HG02759 (cell line): Measurements from ENCODE around the gene GPR37L1.

Experiments used
- ATAC-seq: cut with Tn5 transposase; IDR thresholded peaks from one replicate; pipeline ENCODE4 v1.9.1; 2021; ENCODE audit warnings: mild to moderate bottlenecking, moderate library complexity; ENCODE audit not compliant: unreplicated experiment

GPR37L1 gene

DNA sequence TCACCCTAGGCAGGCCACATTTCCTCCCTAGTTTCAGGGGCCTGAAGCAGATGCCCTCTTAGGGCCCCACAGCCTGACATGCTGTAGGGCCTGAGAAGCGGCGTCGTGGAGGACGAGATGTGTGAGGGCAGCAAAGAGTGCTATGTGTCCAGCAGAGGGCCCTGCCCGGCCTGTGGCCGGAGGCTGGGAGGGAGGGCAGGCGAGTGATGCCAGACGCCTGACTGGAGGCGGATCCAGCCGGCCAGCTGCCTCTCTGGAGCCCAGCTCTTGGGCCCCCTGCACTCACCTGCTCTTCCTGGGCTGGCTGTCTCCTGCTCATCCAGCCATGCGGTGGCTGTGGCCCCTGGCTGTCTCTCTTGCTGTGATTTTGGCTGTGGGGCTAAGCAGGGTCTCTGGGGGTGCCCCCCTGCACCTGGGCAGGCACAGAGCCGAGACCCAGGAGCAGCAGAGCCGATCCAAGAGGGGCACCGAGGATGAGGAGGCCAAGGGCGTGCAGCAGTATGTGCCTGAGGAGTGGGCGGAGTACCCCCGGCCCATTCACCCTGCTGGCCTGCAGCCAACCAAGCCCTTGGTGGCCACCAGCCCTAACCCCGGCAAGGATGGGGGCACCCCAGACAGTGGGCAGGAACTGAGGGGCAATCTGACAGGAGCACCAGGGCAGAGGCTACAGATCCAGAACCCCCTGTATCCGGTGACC, at the start of gene GPR37L1:
TSS of gene GPR37L1 (plus strand) at position 279 of the 697 bp plus-strand sequence. CDS start at position 326, 47 bp downstream.
- no peak for ATAC-seq

DNA sequence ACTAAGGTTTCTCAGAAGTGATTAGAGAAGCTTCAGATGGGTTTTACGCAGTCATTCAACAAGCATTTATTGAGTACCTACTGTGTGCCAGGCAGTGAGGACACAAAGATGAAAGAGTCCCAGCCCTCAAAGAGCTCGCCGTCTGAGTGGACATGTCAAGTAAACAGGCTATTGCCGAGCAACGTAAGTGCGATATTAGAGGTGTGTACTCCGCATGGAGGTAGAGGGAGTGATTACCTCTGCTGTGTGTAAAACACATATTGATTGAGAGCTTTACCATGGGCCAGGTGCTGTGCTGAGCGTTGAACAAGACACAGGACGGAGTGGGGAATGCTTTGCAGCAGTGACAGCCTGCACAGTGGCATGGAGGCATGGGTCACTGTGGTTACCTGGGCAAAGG, 49.5 kb upstream of the GPR37L1 start:
- no peak for ATAC-seq

- ATAC-seq: no peak
Measured at GRCh38 chr1:202074985-202075384, 47.7 kb upstream of the GPR37L1 start.

- no peak for ATAC-seq
Measured at GRCh38 chr1:202075389-202075788, 47.3 kb upstream of the GPR37L1 start.

GRCh38 chr1:202076050-202076511, 46.6 kb upstream of the GPR37L1 start:
- no peak for ATAC-seq

DNA sequence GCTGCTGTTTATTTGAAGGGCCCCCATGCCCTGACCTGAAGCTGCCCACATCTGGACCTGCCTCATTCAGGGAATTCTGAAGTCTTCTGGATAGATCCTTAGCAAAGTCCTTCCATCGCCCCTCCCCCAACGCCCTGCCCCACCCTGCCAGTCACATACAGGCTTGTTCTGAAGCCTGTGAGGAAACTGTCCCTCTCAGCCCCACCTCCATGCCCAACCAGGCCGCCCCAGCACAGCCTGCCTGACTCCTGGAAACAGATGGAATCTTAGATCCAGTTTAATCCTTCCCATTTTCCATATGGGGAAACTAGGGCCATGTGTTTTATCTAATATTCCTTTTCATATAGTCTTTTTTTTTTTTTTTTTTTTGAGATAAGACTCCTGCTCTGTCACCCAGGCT, 44.5 kb upstream of the GPR37L1 start:
- ATAC-seq: no peak

DNA sequence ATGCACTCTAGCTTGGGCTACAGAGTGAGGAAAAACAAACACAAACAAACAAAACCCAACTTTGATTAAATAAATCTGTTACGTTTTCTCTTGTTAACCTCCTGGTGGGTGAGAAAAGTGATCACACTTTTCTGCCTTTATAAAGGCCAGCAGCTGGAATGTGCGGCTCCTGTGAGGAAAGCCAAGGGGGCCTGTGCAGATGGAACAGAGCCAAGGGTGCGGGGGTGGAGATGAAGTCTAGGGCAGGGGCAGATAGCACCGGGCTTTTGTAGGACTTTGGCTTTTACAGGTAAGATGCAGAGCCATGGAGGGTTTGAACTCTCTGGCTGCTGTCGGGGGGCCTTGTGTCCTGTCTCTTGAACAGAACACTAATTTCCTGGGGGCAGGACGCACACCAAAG, 40.7 kb upstream of the GPR37L1 start:
- no peak for ATAC-seq

DNA sequence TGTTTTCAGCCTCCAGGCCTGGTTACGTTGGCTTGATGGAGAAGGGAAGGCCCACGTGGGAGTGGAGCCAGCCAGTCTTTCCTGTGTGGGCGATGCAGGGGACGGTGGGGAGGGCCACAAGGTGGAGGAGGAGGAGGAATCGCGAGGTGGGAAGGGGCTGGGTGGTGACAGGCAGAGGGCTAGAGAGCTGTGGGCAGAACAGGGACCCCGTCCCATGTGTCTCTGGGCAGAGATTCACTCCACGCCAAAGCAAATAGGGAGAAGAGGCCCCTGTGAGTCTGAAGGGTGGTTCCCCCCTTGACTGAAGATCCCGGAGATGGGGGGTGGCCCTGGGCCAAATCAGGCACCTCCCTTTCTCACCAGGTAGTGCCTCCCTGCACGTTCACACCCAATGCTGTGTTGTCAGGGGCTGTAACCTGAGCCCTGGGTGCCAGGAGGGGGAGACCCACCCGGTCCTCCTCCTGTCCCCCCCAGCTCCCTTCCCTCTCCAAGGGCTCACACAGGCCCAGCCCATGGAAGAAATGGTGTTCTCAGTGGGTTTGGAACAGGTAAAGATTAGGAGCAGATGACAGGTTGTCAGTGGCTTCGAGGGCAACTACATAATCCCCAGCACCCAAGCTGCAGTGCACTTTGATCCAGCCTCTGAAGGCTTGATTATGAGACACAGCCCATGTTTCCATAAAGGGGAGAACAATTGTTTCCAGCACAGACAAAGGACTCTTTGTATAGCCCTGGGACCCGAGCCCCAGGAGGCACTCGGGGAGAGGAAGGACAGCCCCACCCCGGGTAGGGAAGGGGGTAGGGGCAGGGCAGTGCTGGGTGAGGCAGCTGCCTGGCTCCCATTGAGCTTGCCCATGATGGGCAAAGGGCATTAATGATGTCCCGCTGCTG, 37.7 kb upstream of the GPR37L1 start:
- no peak for ATAC-seq

GRCh38 chr1:202085682-202086373, 36.9 kb upstream of the GPR37L1 start:
- no peak for ATAC-seq

DNA sequence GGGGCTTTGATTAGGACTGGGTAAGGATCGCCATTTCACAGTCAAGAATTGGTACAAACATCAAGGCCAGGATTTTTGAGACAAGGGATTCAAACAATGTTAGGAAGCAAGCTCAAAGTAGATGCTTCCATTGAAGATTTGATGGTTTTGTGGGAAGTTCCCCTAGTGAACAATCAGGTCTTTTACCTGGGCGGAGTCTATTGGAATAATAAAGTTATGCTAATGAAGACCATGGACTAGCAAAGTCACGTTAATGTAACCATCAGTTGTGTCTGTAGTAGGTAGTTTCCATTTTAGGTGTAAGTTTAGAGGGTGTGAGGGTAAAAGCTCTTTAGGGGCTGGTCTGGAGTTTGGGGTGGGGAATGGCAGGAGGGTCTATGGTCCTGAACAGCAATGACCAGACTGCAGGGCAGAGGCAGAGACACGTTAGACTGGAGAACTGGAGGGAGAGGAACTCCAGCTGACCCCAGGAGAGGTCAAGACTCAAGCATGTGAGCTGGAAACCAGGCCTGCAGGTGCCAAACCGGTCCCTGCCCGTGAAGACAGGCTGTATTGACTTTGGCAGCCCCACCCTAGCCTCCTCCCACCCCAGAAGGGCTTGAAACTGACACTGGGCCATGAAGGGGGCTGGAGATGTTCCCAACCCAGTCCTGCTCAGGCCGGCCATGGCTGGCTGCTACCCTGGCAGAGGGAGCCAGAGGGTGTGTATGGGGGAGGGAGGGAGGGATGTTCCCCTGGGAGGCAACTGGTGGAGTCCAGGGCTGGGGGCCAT, 36.0 kb upstream of the GPR37L1 start:
- no peak for ATAC-seq

DNA sequence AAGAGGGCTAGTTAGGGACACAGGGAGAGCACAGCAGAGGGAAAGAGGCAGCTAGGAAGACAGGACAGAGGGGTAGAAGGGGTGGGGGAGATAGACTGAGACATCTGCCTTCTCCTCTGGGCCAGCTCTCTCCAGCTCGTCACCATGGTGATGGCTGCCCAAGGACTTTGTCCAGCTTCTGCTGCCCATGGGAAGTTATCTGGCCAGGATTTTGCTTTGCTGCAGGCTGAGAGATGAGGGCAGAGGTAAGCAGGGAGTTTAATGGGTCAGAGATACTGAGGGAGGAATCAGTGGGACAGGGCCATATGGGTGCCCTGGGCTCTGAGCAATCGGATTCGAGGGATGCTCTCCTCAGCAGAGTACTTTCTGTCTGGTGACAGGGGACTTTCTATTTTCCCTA, 34.5 kb upstream of the GPR37L1 start:
- no peak for ATAC-seq

- ATAC-seq: no peak
Measured at GRCh38 chr1:202090994-202091393, 31.7 kb upstream of the GPR37L1 start.

GRCh38 chr1:202093858-202094257, 28.9 kb upstream of the GPR37L1 start:
- no peak for ATAC-seq

- ATAC-seq: no peak
Measured at GRCh38 chr1:202101184-202101583, 21.5 kb upstream of the GPR37L1 start.

GRCh38 chr1:202104073-202104472, 18.6 kb upstream of the GPR37L1 start:
- no peak for ATAC-seq

GRCh38 chr1:202105571-202106339, 17.0 kb upstream of the GPR37L1 start:
- no peak for ATAC-seq

DNA sequence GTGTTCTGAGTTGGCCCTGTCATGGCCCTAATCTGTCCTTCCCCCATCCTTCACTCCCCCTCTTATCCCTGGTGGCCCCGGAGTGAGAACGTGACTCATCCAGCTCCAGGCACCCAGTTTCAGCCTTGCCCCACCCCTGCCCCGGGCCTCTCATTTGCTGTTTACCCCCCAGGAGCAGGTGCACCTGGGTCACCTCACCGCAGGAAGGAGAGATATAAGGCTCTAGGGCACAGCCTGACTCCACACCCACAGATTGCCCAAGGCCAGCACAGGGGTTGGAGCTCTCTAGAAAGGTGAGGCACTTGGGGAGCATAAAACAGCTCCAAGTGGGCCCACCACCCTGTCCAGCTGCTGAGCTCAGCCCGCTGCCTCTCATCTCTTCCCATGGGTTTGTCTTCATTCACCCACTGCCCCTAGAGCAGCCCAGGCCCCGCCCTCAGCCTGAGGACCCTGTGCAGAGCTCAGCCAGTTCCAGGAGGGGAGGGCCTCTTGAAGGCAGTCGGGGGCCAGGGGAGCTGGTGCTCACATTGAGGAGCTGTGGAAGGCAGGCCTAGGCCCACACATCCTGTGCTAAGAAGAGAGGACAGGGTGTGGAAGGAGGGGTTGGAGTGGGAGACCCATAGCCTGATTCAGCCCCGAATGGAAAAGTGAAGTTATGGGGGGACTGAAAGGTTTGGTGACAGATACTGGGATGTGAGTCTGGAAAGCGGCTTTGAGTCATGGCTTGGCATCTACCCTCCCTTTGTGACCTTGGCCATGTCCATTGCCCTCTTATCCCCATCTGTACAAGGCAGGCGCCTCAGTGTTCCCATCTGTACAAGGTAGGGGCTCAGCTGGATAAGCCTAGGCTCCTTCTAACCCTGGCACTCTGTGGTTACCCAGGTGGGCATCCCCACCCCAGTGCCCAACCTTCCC, 16.1 kb upstream of the GPR37L1 start:
- ATAC-seq: no peak

GRCh38 chr1:202107321-202107761, 15.4 kb upstream of the GPR37L1 start:
- no peak for ATAC-seq
